GM12891 (cell line): ENCODE measurements around the gene SCO2.

Source experiments
- POLR2A ChIP-seq: IDR thresholded peaks from 2 replicates; pipeline ENCODE4 v1.6.1; 2011; ENCODE audit warnings: low read depth, low read length, control low read depth
- POLR2AphosphoS5 ChIP-seq: IDR thresholded peaks from 2 replicates; pipeline ENCODE4 v1.6.1; 2011; ENCODE audit warnings: low read depth, low read length, control low read depth
- POU2F2 ChIP-seq: IDR thresholded peaks from 2 replicates; pipeline ENCODE4 v1.6.1; 2011; ENCODE audit warnings: low read depth, mild to moderate bottlenecking, control low read depth, low read length, moderate library complexity
- SPI1 ChIP-seq: IDR thresholded peaks from 2 replicates; pipeline ENCODE4 v1.6.1; 2011; ENCODE audit warnings: low read depth, low read length, control low read depth
- TAF1 ChIP-seq: IDR thresholded peaks from 2 replicates; pipeline ENCODE4 v1.6.1; 2011; ENCODE audit warnings: low read depth, low read length, control low read depth

DNA sequence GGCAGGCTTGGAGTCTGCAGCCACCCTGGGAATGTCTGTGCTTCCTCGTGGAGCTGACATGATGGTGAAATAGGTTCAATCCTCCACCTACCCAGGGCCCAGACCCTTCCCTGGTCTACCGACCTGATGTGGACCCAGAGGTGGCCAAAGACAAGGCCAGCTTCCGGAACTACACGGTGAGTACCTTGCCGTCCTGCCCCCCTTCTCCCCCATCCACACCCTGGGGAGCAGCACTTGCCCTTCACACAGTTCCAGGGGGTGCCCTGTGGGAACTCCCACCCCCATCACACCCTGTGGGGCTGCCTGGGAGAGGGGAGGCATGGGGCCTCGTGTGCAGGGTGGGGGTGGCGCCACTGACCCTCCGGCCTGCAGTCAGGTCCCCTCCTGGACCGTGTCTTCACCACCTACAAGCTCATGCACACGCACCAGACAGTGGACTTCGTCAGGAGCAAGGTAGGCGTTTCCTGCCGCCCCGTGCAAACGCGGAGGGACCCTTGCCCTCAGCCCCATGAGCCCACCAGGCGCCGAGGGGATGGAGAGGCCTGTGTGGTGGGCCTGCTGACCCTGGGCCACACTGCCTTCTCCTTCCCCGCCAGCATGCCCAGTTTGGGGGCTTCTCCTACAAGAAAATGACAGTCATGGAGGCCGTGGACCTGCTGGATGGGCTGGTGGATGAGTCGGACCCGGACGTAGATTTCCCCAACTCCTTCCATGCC lies 38.0 kb downstream of the SCO2 start:
- TF ChIP-seq POLR2A, result no peak
- TF ChIP-seq POU2F2, result no peak
- no peak for TF ChIP-seq POLR2AphosphoS5
- no peak for TF ChIP-seq TAF1
- TF ChIP-seq SPI1, result no peak
